ENCODE measurements around the gene HSD11B1.
A peak's percentile ranks its signal among the peaks of the same experiment; 100 is the strongest.
"Not testable (repeated sequence)": the region's sequence is repeated elsewhere in the genome, so short reads cannot be mapped to it uniquely, and the experiment has no call there.

The HSD11B1 gene

DNA sequence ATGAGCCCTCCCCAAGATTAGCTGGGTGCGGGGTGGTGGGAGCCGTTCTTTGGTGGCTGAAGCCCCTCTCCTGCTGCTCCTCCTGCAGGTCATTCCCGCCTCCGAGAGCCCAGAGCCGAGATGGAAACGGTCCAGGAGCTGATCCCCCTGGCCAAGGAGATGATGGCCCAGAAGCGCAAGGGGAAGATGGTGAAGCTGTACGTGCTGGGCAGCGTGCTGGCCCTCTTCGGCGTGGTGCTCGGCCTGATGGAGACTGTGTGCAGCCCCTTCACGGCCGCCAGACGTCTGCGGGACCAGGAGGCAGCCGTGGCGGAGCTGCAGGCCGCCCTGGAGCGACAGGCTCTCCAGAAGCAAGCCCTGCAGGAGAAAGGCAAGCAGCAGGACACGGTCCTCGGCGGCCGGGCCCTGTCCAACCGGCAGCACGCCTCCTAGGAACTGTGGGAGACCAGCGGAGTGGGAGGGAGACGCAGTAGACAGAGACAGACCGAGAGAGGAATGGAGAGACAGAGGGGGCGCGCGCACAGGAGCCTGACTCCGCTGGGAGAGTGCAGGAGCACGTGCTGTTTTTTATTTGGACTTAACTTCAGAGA, 29.0 kb upstream of the HSD11B1 start:
- Mint-ChIP-seq H3K9me3 (peaks cover 3% of the 10 kb centered on the region), H3K4me3 (peak overlapping the region; percentile 76), H3K27me3 (peaks cover 70% of the 10 kb centered on the region), H3K36me3 (ENCODE audit: low read depth) (no peaks in the 10 kb centered on the region), H3K27ac (no peak overlapping the region), H3K4me1 (ENCODE audit: low read depth) (peaks cover 51% of the 10 kb centered on the region)

DNA sequence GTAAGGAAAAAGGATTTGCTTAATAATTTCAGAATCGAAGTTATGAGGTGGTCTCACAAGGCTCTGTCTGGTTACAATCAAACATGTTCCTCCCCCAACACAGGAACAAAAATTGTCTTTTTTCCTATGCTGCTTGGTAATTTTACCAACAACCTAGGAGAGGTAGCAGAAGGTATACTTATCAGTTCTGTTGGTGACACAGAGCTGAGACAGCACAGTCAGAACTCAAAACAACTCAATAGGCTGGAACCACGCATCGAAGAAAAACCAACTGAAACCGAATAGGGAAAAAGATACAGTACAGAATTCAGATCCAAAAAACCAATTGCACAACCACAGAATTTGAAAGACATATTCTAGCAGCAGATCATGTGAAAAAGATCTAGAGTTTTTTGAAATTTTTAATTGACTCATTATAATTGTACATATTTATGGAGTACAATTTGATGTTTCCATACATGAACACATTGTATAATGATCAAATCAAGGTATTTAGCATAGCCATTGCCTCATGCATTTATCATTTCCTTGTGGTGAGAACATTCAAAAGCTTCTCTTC, 25.6 kb upstream of the HSD11B1 start:
- H3K9me3 Mint-ChIP-seq = no peaks in the 10 kb centered on the region
- H3K4me1 Mint-ChIP-seq (ENCODE audit: low read depth) = peaks cover 29% of the 10 kb centered on the region
- peaks cover 63% of the 10 kb centered on the region for H3K27me3 Mint-ChIP-seq
- no peak overlapping the region for H3K4me3 Mint-ChIP-seq
- no peaks in the 10 kb centered on the region for H3K36me3 Mint-ChIP-seq (ENCODE audit: low read depth)
- no peak overlapping the region for H3K27ac Mint-ChIP-seq

DNA sequence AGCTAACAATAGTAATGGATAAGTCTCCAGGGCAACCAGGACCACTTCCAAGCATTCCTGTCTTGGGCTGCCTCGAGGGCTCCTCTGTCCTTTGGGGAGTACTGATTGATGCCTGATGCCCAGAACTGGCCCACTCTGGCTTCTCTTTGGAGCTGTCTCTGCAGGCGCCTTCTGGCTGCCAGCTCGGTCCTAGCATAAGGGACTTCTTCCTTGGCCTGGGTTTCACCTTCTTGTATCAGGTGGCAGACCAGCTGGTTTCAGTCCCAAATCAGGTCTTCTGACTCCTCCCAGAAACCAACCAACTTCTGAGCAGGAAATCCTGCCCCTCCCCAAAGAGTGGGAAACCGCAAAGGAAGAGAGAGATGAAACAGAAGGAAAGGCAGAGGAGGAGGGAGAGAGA, 18.8 kb upstream of the HSD11B1 start:
- no peaks in the 10 kb centered on the region for H3K36me3 Mint-ChIP-seq (ENCODE audit: low read depth)
- peaks cover 8% of the 10 kb centered on the region for H3K27me3 Mint-ChIP-seq
- peaks cover 19% of the 10 kb centered on the region for H3K4me1 Mint-ChIP-seq (ENCODE audit: low read depth)
- no peak overlapping the region for H3K27ac Mint-ChIP-seq
- no peaks in the 10 kb centered on the region for H3K9me3 Mint-ChIP-seq
- H3K4me3 Mint-ChIP-seq = no peak overlapping the region

DNA sequence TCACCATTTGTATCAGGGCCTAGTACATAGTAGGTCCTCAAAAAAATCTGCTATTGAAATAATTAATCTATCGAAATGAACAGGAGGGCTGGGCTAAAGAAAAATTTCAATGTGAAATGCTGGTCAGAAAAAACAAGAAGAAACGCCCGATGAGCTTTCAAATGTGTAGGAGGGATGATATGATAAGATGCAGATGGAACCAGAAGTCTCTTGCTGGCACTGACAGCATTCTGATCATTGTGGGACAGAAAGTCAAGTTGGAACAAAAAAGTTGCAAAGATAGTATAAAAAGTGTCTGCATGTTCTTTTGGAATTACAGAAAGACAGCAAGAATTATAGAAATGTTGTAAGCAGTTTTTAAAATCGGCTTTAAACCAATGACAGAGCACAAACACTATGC, 18.3 kb upstream of the HSD11B1 start:
- Mint-ChIP-seq H3K36me3 (ENCODE audit: low read depth) (no peaks in the 10 kb centered on the region), H3K9me3 (no peaks in the 10 kb centered on the region), H3K4me3 (no peak overlapping the region), H3K4me1 (ENCODE audit: low read depth) (peaks cover 19% of the 10 kb centered on the region), H3K27me3 (peaks cover 4% of the 10 kb centered on the region), H3K27ac (no peak overlapping the region)

DNA sequence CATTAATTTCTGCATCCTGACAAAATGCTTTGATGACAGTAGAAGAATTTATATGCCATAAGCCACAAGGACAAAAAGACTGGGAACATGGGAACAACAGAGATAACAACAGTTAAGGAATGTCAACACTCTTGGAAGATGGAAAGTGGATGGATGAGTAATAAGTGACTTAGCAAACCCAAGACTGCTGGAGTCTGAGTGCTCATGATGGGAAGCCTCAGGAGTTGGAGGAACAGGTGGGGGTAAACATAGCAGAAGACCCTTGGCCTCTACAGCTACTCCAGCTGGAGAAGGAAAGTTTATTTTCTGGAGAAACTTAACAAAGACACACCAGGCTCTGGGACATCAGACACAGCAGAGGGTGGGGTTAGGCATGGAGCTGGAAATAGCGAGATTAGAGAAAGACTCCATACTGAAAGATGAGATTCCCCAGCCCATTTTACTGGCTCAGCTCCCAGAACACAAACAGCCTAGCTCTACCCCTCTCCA, 15.9 kb upstream of the HSD11B1 start:
- H3K4me3 Mint-ChIP-seq = no peak overlapping the region
- no peak overlapping the region for H3K27ac Mint-ChIP-seq
- no peaks in the 10 kb centered on the region for H3K36me3 Mint-ChIP-seq (ENCODE audit: low read depth)
- H3K27me3 Mint-ChIP-seq = peaks cover 6% of the 10 kb centered on the region
- H3K9me3 Mint-ChIP-seq = no peaks in the 10 kb centered on the region
- peaks cover 34% of the 10 kb centered on the region for H3K4me1 Mint-ChIP-seq (ENCODE audit: low read depth)

DNA sequence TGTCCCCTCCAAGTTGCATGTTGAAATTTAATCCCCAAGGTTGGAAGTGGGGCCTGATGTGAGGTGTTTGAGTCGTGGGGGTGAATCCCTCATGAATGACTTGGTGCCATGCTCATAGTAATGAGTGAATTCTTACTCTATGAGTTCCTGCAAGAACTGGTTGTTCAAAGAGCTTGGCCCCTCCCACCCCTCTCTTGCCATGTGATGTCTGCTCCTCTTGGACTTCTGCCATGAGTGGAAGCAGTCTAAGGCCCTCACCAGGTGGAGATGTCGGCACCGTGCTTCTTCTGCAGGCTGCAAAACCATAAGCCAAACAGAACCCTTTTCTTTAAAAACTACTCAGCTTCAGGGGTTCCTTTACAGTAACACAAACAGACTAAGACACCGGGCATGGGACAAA, 15.2 kb upstream of the HSD11B1 start:
- H3K27me3 Mint-ChIP-seq = peaks cover 8% of the 10 kb centered on the region
- H3K36me3 Mint-ChIP-seq (ENCODE audit: low read depth) = no peaks in the 10 kb centered on the region
- H3K4me1 Mint-ChIP-seq (ENCODE audit: low read depth) = peaks cover 41% of the 10 kb centered on the region
- no peak overlapping the region for H3K4me3 Mint-ChIP-seq
- H3K27ac Mint-ChIP-seq = no peak overlapping the region
- H3K9me3 Mint-ChIP-seq = no peaks in the 10 kb centered on the region

DNA sequence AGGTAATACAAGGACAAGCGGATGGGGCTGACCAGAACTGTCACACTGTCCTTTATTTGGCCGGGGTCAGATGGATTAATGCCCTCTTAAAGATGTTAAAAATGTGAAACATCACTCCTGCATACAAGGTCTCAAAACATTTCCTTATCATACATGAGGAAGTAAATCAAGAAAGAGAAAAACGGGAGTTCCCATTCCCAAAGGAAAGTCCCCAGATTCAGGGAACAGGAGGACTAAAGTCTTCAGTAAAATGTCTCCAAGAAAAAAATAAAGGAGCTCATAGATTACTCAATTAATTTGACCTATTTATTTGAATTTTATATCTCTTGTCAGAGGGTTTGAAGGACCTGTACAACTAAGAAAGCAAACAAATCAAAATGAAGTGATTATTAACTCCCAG, 13.4 kb upstream of the HSD11B1 start:
- Mint-ChIP-seq H3K36me3 (ENCODE audit: low read depth) (no peaks in the 10 kb centered on the region), H3K9me3 (no peaks in the 10 kb centered on the region), H3K27me3 (peaks cover 5% of the 10 kb centered on the region), H3K4me3 (no peak overlapping the region), H3K27ac (no peak overlapping the region), H3K4me1 (ENCODE audit: low read depth) (peaks cover 40% of the 10 kb centered on the region)

DNA sequence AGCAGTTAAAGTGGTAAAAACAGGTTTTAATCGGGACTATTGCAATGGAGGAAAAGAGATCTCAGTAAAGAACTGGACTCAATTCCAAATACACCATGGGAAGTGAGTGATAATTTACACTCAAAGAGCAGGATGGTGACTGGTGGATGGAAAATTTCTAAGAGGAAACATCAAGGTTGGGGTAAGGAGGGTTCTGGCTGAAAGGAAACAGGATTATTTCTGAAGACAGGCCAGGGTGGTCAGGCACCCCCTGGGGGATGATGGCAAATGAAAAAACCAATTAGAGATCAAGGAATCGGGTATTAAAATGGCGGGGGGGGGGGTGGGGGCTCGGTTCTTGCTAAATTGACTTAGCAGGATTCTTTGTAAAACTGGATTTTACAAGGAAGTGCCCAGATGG, 12.3 kb upstream of the HSD11B1 start:
- H3K27me3 Mint-ChIP-seq = peaks cover 5% of the 10 kb centered on the region
- no peak overlapping the region for H3K4me3 Mint-ChIP-seq

DNA sequence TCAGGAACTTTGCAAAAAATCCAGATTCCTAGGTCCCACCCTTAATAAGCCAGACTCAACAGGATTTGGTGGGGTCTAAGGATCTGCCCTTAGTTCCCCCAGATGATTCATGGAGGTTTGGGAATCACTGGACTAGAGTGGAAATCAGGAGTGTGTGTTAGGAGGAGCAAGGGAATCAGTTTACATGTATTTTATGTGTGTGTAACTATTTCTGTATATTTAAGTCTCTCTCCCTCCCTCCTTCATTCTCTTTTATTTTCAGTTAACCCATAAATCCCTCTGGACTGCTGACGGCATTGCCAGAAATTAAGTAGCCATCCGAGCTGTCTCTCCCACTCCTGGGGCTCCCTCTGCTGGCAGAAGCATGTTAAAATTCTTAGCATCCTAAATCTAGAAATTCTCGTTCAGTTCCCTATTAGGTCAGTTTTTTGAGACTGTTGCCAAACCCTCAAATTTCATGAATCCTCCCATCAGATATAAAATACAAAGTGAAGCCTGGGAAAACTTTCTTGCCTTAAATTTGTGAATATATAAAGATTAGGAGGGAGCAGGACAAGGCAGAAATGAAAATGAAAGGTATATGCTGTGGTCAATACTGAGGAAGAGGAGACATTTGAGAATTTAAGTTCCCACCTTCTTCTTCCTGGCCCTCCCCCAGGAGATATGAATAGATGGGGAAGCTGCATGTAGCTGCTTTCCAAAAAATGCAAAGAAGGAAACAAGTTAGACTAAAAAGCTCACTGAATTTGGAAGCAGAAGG, 11.7 kb upstream of the HSD11B1 start:
- no peak overlapping the region for H3K27ac Mint-ChIP-seq
- peaks cover 5% of the 10 kb centered on the region for H3K27me3 Mint-ChIP-seq
- H3K36me3 Mint-ChIP-seq (ENCODE audit: low read depth) = no peaks in the 10 kb centered on the region
- H3K9me3 Mint-ChIP-seq = no peaks in the 10 kb centered on the region
- peaks cover 48% of the 10 kb centered on the region for H3K4me1 Mint-ChIP-seq (ENCODE audit: low read depth)
- H3K4me3 Mint-ChIP-seq = no peak overlapping the region

More for the DNA sequence above, 12.3 kb upstream of the HSD11B1 start:
- no peaks in the 10 kb centered on the region for H3K36me3 Mint-ChIP-seq (ENCODE audit: low read depth)
- H3K27ac Mint-ChIP-seq = peak overlapping the region; percentile 43
- H3K4me1 Mint-ChIP-seq (ENCODE audit: low read depth) = peaks cover 44% of the 10 kb centered on the region
- H3K9me3 Mint-ChIP-seq = no peaks in the 10 kb centered on the region

DNA sequence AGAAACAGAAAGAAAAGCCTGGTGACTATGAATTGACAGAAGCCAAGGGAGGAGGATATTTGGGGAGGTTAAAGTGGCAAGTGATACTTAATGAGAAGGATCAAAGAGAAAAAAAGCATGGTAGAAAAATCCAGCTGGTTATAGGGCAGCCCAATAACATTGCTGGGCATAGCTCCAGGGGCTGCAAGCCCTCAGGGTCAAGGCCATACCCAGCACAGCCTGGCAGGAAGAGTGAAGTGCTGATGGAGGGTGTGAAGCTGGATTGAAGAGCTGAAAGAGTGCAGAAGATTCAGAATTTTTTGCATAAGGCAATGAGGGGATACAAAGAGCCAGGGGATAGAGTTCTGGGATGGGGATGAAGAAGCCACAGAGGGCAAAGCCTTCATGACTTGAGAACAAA, 8.0 kb upstream of the HSD11B1 start:
- H3K36me3 Mint-ChIP-seq (ENCODE audit: low read depth) = no peaks in the 10 kb centered on the region
- peaks cover 8% of the 10 kb centered on the region for H3K27me3 Mint-ChIP-seq
- peaks cover 64% of the 10 kb centered on the region for H3K4me1 Mint-ChIP-seq (ENCODE audit: low read depth)
- H3K4me3 Mint-ChIP-seq = no peak overlapping the region
- H3K27ac Mint-ChIP-seq = peak overlapping the region; percentile 37
- H3K9me3 Mint-ChIP-seq = peaks cover 4% of the 10 kb centered on the region

DNA sequence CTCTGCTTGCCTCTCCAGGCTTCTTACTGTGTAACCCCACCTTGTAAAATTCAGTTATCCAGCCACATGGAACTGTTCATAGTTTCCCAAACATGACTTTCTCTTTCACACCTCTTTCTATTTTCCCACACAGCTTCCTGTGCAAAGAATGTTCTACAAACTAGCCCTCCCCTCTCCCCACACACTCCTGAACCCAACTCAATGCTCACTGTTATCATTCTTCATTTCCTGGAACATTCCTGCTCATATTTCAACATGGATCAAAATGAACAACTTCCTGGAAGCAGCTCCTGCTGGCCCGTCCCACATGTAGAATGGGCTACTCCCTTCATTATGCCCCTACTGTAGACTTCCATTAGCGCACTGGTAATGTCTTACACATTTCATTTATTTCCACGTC, 7.5 kb upstream of the HSD11B1 start:
- Mint-ChIP-seq H3K36me3 (ENCODE audit: low read depth) (no peaks in the 10 kb centered on the region), H3K27me3 (peaks cover 8% of the 10 kb centered on the region), H3K4me3 (no peak overlapping the region), H3K9me3 (peaks cover 4% of the 10 kb centered on the region), H3K4me1 (ENCODE audit: low read depth) (peaks cover 63% of the 10 kb centered on the region), H3K27ac (peak overlapping the region; percentile 75)

DNA sequence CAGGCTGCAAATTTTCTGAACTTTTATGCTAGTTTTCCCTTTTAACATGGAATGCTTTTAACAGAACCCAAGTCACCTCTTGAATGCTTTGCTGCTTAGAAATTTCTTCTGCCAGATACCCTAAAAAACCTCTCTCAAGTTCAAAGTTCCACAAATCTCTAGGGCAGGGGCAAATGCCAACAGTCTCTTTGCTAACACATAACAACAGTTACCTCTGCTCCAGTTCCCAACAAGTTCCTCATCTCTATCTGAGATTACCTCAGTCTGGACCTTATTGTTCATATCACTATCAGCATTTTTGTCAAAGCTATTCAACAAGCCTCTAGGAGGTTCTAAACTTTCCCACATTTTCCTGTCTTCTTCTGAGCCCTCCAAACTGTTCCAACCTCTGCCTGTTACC, 4.0 kb upstream of the HSD11B1 start:
- H3K27ac Mint-ChIP-seq; H3K36me3 Mint-ChIP-seq (ENCODE audit: low read depth); H3K9me3 Mint-ChIP-seq; H3K4me3 Mint-ChIP-seq; H3K27me3 Mint-ChIP-seq: not testable (repeated sequence)
- peaks cover 59% of the 10 kb centered on the region for H3K4me1 Mint-ChIP-seq (ENCODE audit: low read depth)

DNA sequence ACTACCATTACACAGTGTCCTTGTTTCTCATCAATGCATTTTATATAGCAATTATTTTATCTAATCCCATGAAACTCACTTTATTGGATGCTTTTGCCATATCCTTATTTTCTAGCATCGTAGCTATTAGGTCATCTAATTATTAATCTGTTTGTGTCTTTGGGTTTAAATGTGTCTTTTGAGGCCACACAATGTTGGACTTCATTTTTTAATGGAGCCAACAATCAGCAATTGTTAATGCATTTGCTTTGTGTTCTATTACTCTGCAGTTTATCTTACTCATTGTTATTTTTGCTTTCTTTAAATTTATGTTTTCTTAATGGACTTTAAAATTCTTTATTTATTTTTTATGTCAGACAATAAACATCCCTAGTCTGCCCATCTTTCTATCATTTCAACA, 1.8 kb upstream of the HSD11B1 start:
- Mint-ChIP-seq H3K27me3 (peaks cover 3% of the 10 kb centered on the region), H3K36me3 (ENCODE audit: low read depth) (peaks cover 7% of the 10 kb centered on the region), H3K4me1 (ENCODE audit: low read depth) (peaks cover 58% of the 10 kb centered on the region), H3K9me3 (peaks cover 4% of the 10 kb centered on the region), H3K27ac (no peak overlapping the region), H3K4me3 (no peak overlapping the region)

DNA sequence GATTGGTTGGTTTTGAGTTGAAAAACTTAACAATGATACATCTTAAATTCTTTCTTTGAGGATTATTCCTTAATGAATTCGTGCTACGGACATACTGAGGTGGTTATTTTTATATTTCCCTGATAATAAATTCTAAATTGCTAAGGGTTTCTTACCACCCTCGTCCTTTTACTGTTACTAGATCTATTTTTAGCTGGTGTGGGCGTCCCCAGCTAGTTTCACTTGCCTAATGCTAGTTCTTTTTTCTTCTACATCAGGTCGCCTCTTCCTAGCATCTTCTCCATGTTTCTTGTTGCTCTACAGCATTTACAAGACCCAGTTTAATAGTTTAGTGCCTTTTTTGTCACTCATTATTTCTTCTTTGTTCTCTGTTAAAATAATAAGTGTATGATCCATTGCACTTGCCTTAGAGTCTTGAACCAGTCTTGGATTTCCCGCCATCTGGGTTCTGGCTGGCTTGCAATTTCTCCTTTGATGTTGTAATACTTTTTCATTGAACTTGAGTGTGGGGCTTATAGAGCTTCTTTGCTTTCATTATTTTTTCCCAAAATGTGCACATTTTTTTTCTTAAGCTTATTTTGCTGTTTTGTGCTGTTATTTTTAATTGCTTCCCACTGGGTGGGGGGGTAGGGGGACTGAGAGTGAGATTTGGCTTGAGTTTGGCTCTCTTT, 677 bp upstream of the HSD11B1 start:
- peaks cover 6% of the 10 kb centered on the region for H3K27me3 Mint-ChIP-seq

DNA sequence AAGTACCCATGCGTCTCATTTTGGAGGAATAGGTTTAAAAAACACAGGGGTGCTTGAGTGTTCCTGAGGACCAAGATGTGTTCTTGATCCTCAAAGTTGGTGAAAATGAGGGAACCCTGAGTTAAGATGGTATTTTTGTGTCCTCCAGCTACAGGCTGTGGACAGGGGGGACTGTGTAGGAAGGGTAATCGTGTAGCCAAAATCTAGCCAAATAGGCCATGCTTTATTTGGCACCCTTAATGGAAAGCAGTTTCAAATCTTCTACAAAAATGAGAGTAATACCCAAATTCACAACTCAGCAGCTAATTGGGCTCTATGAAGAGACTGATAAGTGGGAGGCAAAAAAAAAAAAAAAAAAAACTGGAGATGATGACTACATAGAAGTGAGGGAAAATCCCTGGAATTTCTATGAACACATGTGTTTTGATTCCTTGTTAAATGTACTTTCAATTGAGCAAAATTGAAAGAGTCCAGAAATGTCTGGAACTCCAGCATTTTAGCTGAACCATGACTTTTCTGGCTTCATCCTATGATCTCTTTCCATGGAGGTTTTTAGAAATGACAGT, 470 bp downstream of the HSD11B1 start:
- Mint-ChIP-seq H3K36me3 (ENCODE audit: low read depth) (peaks cover 8% of the 10 kb centered on the region), H3K27me3 (peaks cover 6% of the 10 kb centered on the region), H3K4me1 (ENCODE audit: low read depth) (peaks cover 57% of the 10 kb centered on the region), H3K9me3 (peaks cover 4% of the 10 kb centered on the region), H3K27ac (peak overlapping the region; percentile 47), H3K4me3 (no peak overlapping the region)

More for the DNA sequence above, 677 bp upstream of the HSD11B1 start:
- Mint-ChIP-seq H3K4me3 (peak overlapping the region; percentile 53), H3K27ac (peak overlapping the region; percentile 47), H3K4me1 (ENCODE audit: low read depth) (peaks cover 51% of the 10 kb centered on the region), H3K36me3 (ENCODE audit: low read depth) (peaks cover 8% of the 10 kb centered on the region), H3K9me3 (peaks cover 4% of the 10 kb centered on the region)

Data from stimulated activated naive CD8-positive, alpha-beta T cell treated with anti-CD3 and anti-CD28 coated beads, Interleukin-15, Interleukin-2, amounts not matched to agents 100 ng/mL and 50 ng/mL, for 24 hours (primary cell).